ENCODE data around the gene ZNF581.

The ZNF581 gene

GRCh38 chr19:55681131-55682092 is 38.0 kb downstream of the ZNF581 start:
- peaks cover 45 to 90% (median 81%) of the 10 kb centered on the region in 3 donors for H3K36me3 ChIP-seq
- no peaks in the 10 kb centered on the region for H3K9me3 ChIP-seq
- no peaks in the 10 kb centered on the region for H3K27me3 ChIP-seq
- H3K4me1 ChIP-seq, result peaks cover 0 to 28% (median 23%) of the 10 kb centered on the region in 4 donors
- H3K27ac ChIP-seq, result no peak overlapping the region
- intact Hi-C loops (cut with DNase I; ENCODE audit: low total_unique reads), result no loop called here
- DNase-seq, result no peak
- TF ChIP-seq CTCF (IDR thresholded peaks at IDR 0.05), result no peak
- no peak overlapping the region for H3K4me3 ChIP-seq

GRCh38 chr19:55683449-55684261 is 40.2 kb downstream of the ZNF581 start:
- no peak for TF ChIP-seq CTCF (IDR thresholded peaks at IDR 0.05)
- H3K36me3 ChIP-seq, result peaks cover 48 to 98% (median 93%) of the 10 kb centered on the region in 3 donors
- no peak overlapping the region for H3K4me3 ChIP-seq
- no peaks in the 10 kb centered on the region for H3K9me3 ChIP-seq
- H3K27me3 ChIP-seq, result no peaks in the 10 kb centered on the region
- peaks cover 0 to 8% (median 5%) of the 10 kb centered on the region in 4 donors for H3K4me1 ChIP-seq
- H3K27ac ChIP-seq, result no peak overlapping the region
- DNase-seq, result no peak
- intact Hi-C loops (cut with DNase I; ENCODE audit: low total_unique reads), result no loop called here

- DNase-seq, result no peak
- TF ChIP-seq CTCF (IDR thresholded peaks at IDR 0.05), result no peak
- Histone ChIP-seq H3K4me3 (no peak overlapping the region), H3K27me3 (no peaks in the 10 kb centered on the region), H3K36me3 (peaks cover 54 to 98% (median 93%) of the 10 kb centered on the region in 3 donors), H3K4me1 (peaks cover 0 to 4% (median 0%) of the 10 kb centered on the region in 4 donors), H3K27ac (no peak overlapping the region), H3K9me3 (no peaks in the 10 kb centered on the region)
- intact Hi-C loops (cut with DNase I; ENCODE audit: low total_unique reads), result no loop called here
These were observed 41.7 kb downstream of the ZNF581 start for GRCh38 chr19:55684946-55685681.

- TF ChIP-seq CTCF (IDR thresholded peaks at IDR 0.05), result no peak
- H3K4me1 ChIP-seq, result peaks cover 0 to 2% (median 0%) of the 10 kb centered on the region in 4 donors
- no peaks in the 10 kb centered on the region for H3K27me3 ChIP-seq
These were observed 42.3 kb downstream of the ZNF581 start for GRCh38 chr19:55685776-55686175.

More at GRCh38 chr19:55685776-55686175, 42.3 kb downstream of the ZNF581 start:
- DNase-seq, result no peak
- Histone ChIP-seq H3K27ac (no peak overlapping the region), H3K9me3 (no peaks in the 10 kb centered on the region), H3K36me3 (peaks cover 60 to 98% (median 95%) of the 10 kb centered on the region in 3 donors), H3K4me3 (no peak overlapping the region)
- intact Hi-C loops (cut with DNase I; ENCODE audit: low total_unique reads), result no loop called here
